ENCODE data around the gene PIAS4. TPM values are rescaled to one million over a fixed set of nuclear protein-coding genes. Genes with fewer than 3 reads are reported as not detected.

The PIAS4 gene
- total and polyA plus RNA-seq, 4 donors: 24.8 to 37.7 (median 29.7) TPM

- 92% methylated on average over 26 of the region's 40 CpGs for WGBS (ENCODE audit: insufficient coverage)
- Histone ChIP-seq H3K9me3 (ENCODE audit: control insufficient read depth, insufficient read depth, low read length) (no peaks in the 10 kb centered on the region), H3K36me3 (ENCODE audit: control insufficient read depth, insufficient read depth, low read length) (peaks cover 79% of the 10 kb centered on the region), H3K4me1 (ENCODE audit: control insufficient read depth, insufficient read depth, low read length) (peaks cover 21% of the 10 kb centered on the region), H3K27me3 (ENCODE audit: control insufficient read depth, insufficient read depth, low read length) (no peaks in the 10 kb centered on the region), H3K27ac (ENCODE audit: low read depth, low read length) (no peak overlapping the region), H3K4me3 (ENCODE audit: low read depth, low read length) (no peak overlapping the region)
- no peak for DNase-seq (ENCODE audit: low read depth in 4 of 6, low spot score in 6 of 6)
Observed at GRCh38 chr19:4038661-4039423, 31.3 kb downstream of the PIAS4 start.

GRCh38 chr19:4042064-4042730 is 34.7 kb downstream of the PIAS4 start:
- 93% methylated on average over 14 of the region's 14 CpGs for WGBS (ENCODE audit: insufficient coverage)
- peaks cover 12% of the 10 kb centered on the region for H3K4me1 ChIP-seq (ENCODE audit: control insufficient read depth, insufficient read depth, low read length)
- no peak for DNase-seq (ENCODE audit: low read depth in 4 of 6, low spot score in 6 of 6)
- H3K9me3 ChIP-seq (ENCODE audit: control insufficient read depth, insufficient read depth, low read length): no peaks in the 10 kb centered on the region
- H3K36me3 ChIP-seq (ENCODE audit: control insufficient read depth, insufficient read depth, low read length): peaks cover 71% of the 10 kb centered on the region
- H3K4me3 ChIP-seq (ENCODE audit: low read depth, low read length): no peak overlapping the region
- H3K27me3 ChIP-seq (ENCODE audit: control insufficient read depth, insufficient read depth, low read length): no peaks in the 10 kb centered on the region
- H3K27ac ChIP-seq (ENCODE audit: low read depth, low read length): no peak overlapping the region

DNA sequence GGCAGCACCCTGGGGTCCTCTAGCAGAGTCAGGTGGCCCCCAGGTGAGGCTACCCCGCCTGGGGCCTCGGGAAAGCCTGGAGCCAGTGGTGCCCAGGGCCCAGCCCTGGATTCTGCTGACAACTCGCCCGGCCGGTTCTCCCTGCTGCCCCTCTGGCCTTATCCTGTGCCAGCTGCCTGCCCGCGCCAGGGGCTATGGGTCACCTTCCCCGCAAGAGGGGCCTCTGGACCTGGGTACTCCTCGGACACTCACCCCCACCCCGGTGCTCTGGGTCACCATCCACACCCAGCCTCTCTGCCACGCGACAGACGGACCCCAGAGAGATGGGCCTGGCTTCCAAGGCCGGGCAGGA is 35.2 kb downstream of the PIAS4 start:
- Histone ChIP-seq H3K9me3 (ENCODE audit: control insufficient read depth, insufficient read depth, low read length) (no peaks in the 10 kb centered on the region), H3K4me1 (ENCODE audit: control insufficient read depth, insufficient read depth, low read length) (peaks cover 12% of the 10 kb centered on the region), H3K4me3 (ENCODE audit: low read depth, low read length) (no peak overlapping the region), H3K36me3 (ENCODE audit: control insufficient read depth, insufficient read depth, low read length) (peaks cover 71% of the 10 kb centered on the region), H3K27me3 (ENCODE audit: control insufficient read depth, insufficient read depth, low read length) (no peaks in the 10 kb centered on the region), H3K27ac (ENCODE audit: low read depth, low read length) (no peak overlapping the region)
- WGBS (ENCODE audit: insufficient coverage): 79% methylated on average over 14 of the region's 14 CpGs
- no peak for DNase-seq (ENCODE audit: low read depth in 4 of 6, low spot score in 6 of 6)

DNA sequence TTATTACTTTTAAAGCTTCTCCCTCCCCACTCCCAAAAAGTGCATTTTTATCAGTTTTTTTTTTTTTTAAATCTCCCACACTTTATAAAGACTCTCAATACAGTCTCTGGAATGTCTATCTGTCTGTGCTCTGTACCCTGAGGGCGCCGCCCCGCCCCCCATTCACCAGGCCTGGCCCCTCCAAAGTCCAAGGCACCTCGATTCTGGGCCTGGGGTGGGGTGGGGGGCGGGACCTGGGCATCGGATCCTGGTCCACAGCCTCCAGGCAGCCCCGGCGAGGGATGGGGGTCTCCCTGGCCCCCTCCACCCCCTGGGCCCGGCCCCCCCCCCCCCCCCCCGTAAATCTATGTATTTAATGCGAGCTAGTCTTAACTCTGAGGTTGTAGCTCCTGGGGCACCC is 35.9 kb downstream of the PIAS4 start:
- Histone ChIP-seq H3K9me3 (ENCODE audit: control insufficient read depth, insufficient read depth, low read length) (no peaks in the 10 kb centered on the region), H3K4me3 (ENCODE audit: low read depth, low read length) (no peak overlapping the region), H3K4me1 (ENCODE audit: control insufficient read depth, insufficient read depth, low read length) (peaks cover 12% of the 10 kb centered on the region), H3K27me3 (ENCODE audit: control insufficient read depth, insufficient read depth, low read length) (no peaks in the 10 kb centered on the region), H3K27ac (ENCODE audit: low read depth, low read length) (no peak overlapping the region), H3K36me3 (ENCODE audit: control insufficient read depth, insufficient read depth, low read length) (peaks cover 71% of the 10 kb centered on the region)
- no peak for DNase-seq (ENCODE audit: low read depth in 4 of 6, low spot score in 6 of 6)
- WGBS (ENCODE audit: insufficient coverage): no CpG with 5 or more reads among the region's 11 CpGs

GRCh38 chr19:4043966-4044715 is 36.6 kb downstream of the PIAS4 start:
- 92% methylated on average over 7 of the region's 31 CpGs for WGBS (ENCODE audit: insufficient coverage)
- H3K27ac ChIP-seq (ENCODE audit: low read depth, low read length): no peak overlapping the region

GRCh38 chr19:4044990-4045465 is 37.5 kb downstream of the PIAS4 start:
- Histone ChIP-seq H3K4me3 (ENCODE audit: low read depth, low read length) (no peak overlapping the region), H3K27ac (ENCODE audit: low read depth, low read length) (no peak overlapping the region), H3K27me3 (ENCODE audit: control insufficient read depth, insufficient read depth, low read length) (no peaks in the 10 kb centered on the region), H3K9me3 (ENCODE audit: control insufficient read depth, insufficient read depth, low read length) (no peaks in the 10 kb centered on the region), H3K36me3 (ENCODE audit: control insufficient read depth, insufficient read depth, low read length) (peaks cover 76% of the 10 kb centered on the region), H3K4me1 (ENCODE audit: control insufficient read depth, insufficient read depth, low read length) (peaks cover 11% of the 10 kb centered on the region)
- 56% methylated on average over 12 of the region's 21 CpGs for WGBS (ENCODE audit: insufficient coverage)
- DNase-seq (ENCODE audit: low read depth in 4 of 6, low spot score in 6 of 6): peak in 1 of 6 donors; percentile 64

More at GRCh38 chr19:4043966-4044715, 36.6 kb downstream of the PIAS4 start:
- DNase-seq (ENCODE audit: low read depth in 4 of 6, low spot score in 6 of 6): no peak
- Histone ChIP-seq H3K4me1 (ENCODE audit: control insufficient read depth, insufficient read depth, low read length) (peaks cover 7% of the 10 kb centered on the region), H3K36me3 (ENCODE audit: control insufficient read depth, insufficient read depth, low read length) (peaks cover 69% of the 10 kb centered on the region), H3K9me3 (ENCODE audit: control insufficient read depth, insufficient read depth, low read length) (no peaks in the 10 kb centered on the region), H3K4me3 (ENCODE audit: low read depth, low read length) (no peak overlapping the region), H3K27me3 (ENCODE audit: control insufficient read depth, insufficient read depth, low read length) (no peaks in the 10 kb centered on the region)

- DNase-seq (ENCODE audit: low read depth in 4 of 6, low spot score in 6 of 6): no peak
- Histone ChIP-seq H3K4me1 (ENCODE audit: control insufficient read depth, insufficient read depth, low read length) (peaks cover 11% of the 10 kb centered on the region), H3K27me3 (ENCODE audit: control insufficient read depth, insufficient read depth, low read length) (no peaks in the 10 kb centered on the region), H3K4me3 (ENCODE audit: low read depth, low read length) (no peak overlapping the region), H3K36me3 (ENCODE audit: control insufficient read depth, insufficient read depth, low read length) (peaks cover 76% of the 10 kb centered on the region), H3K27ac (ENCODE audit: low read depth, low read length) (no peak overlapping the region), H3K9me3 (ENCODE audit: control insufficient read depth, insufficient read depth, low read length) (no peaks in the 10 kb centered on the region)
- 90% methylated on average over 26 of the region's 32 CpGs for WGBS (ENCODE audit: insufficient coverage)
Observed at GRCh38 chr19:4045597-4046361, 38.2 kb downstream of the PIAS4 start.

DNA sequence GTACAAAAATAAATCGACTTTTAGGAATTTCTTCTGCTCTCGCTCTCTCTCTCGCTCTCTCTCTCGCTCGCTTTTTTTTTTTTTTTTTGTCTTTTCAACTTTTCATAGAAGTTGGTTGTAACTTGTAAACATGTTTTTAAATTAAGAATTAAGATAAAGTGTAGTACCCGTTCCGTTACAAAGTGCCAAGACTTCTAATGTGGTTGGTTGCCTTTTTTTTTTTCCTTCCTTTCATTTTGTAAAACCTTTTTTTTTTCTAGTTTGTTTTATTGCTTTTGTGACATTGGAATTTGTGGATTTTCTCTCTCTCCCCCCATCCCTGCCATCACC is 38.8 kb downstream of the PIAS4 start:
- Histone ChIP-seq H3K27me3 (ENCODE audit: control insufficient read depth, insufficient read depth, low read length) (no peaks in the 10 kb centered on the region), H3K36me3 (ENCODE audit: control insufficient read depth, insufficient read depth, low read length) (peaks cover 77% of the 10 kb centered on the region), H3K27ac (ENCODE audit: low read depth, low read length) (no peak overlapping the region), H3K4me1 (ENCODE audit: control insufficient read depth, insufficient read depth, low read length) (peaks cover 11% of the 10 kb centered on the region), H3K9me3 (ENCODE audit: control insufficient read depth, insufficient read depth, low read length) (no peaks in the 10 kb centered on the region), H3K4me3 (ENCODE audit: low read depth, low read length) (no peak overlapping the region)
- no CpG with 5 or more reads among the region's 7 CpGs for WGBS (ENCODE audit: insufficient coverage)
- no peak for DNase-seq (ENCODE audit: low read depth in 4 of 6, low spot score in 6 of 6)

GRCh38 chr19:4046946-4047683 is 39.6 kb downstream of the PIAS4 start:
- WGBS (ENCODE audit: insufficient coverage): 79% methylated on average over 8 of the region's 33 CpGs
- H3K4me3 ChIP-seq (ENCODE audit: low read depth, low read length): no peak overlapping the region
- H3K27ac ChIP-seq (ENCODE audit: low read depth, low read length): no peak overlapping the region
- H3K9me3 ChIP-seq (ENCODE audit: control insufficient read depth, insufficient read depth, low read length): no peaks in the 10 kb centered on the region
- peaks cover 11% of the 10 kb centered on the region for H3K4me1 ChIP-seq (ENCODE audit: control insufficient read depth, insufficient read depth, low read length)
- H3K27me3 ChIP-seq (ENCODE audit: control insufficient read depth, insufficient read depth, low read length): no peaks in the 10 kb centered on the region
- DNase-seq (ENCODE audit: low read depth in 4 of 6, low spot score in 6 of 6): no peak
- peaks cover 78% of the 10 kb centered on the region for H3K36me3 ChIP-seq (ENCODE audit: control insufficient read depth, insufficient read depth, low read length)

Measured in spinal cord (tissue), 10 donors.